Measurements from ENCODE around the gene UTP25.

Gene UTP25

DNA sequence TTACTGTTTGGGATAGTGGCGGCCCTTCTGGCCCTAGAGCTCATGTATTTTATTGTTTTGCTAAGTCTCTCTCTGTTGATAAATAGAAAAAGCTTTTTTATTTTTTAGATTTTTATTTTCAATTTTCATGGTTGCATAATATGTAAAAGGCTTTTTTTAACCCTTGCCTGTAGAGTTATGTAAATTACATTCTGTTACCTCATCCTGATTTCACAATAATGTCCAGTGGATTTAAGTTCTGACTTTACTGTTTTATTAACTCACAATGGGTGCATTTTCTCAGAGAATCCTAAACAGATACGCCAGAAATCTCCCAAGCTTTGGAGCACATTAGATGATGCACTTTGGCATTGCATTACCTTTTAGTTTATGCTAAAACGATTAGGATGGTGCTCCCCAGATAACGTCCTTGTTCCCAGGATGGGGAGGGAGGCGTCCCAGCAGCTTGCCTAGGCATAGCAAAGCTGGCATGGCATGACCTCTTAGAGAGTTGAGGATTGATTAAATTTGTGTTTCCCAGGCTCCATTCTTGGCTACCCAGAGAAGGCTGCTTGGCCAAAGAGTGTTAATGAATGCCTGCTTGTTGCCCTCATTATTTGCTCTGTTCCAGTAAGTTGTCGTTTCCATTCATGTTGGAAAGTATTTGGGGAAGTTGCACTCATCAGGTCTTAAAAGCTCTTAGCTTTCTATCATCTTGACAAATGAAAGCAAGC lies 17.1 kb downstream of the UTP25 start:
- DNase-seq: no peak

- DNase-seq: no peak
These were observed 17.6 kb downstream of the UTP25 start for GRCh38 chr1:209845408-209845725.

DNA sequence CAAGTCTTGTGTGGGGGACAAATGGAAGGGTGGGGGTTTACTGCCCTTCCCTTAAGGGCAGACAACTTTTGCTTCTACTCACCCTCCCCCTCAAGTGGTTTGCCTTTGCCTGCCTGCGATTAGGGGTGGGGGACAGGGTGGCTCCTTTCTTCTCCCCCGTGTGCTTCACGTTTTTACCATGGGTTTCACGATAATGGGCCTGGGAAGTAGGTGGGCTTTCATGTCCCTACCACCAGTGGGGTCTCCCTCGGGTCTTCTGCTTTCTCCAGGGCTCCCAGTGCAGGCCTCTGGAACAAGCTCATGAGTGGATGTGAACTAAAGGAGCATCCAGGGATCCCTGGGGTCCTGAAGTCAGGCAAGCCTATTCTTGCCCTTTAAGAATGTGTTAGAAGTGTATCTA lies 21.6 kb downstream of the UTP25 start:
- DNase-seq: no peak

DNA sequence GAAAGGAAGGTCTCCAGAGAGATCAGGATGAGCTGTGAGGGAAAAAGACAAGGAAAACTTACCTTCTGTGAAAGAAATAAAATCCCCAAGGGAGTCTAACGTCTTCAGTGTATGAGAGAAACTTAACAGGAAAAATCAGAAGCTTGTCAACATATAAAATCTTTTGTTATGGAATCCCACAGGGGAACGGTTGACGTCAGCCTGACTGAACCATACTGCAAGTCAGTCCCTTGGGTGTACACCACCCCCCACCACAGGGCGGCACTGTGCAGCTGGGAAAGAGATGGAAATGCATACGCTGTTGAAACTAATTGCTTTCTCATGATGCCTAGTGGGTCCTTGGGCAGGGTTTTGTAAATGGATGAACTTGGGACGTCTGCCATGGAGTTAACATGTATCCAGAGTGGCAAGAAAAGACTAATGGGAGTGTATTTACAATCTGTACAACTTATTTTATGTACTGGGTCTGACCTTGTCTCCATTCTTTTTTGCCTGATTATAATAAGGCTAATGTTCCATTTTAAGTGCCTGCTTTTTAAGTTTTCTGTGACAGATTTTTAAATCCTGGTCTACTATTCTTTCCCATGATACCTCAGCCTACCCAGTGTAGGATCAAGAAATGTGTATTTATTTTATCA lies 22.7 kb downstream of the UTP25 start:
- peak; percentile 89 for DNase-seq

DNA sequence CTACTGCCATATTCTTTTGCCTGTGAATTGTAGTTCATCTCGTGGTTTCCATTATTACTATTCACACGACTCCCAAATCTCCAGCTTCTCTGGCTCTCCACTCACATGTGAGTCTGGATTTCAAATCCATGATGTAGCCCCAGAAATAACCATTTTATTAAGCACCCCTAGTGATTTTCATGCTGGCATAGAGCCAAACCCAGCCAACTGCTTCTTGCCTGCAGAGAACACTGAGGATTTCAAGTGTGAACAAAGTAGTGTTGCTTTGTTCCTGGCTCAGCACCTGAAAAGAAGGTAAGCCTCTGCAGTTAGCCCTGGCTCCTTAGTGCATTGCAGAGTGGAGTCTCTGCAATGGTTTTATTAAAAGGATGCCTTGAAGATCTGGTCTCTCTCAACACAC lies 25.9 kb downstream of the UTP25 start:
- no peak for DNase-seq

GRCh38 chr1:209854196-209854595 lies 26.4 kb downstream of the UTP25 start:
- DNase-seq: peak; percentile 22

DNA sequence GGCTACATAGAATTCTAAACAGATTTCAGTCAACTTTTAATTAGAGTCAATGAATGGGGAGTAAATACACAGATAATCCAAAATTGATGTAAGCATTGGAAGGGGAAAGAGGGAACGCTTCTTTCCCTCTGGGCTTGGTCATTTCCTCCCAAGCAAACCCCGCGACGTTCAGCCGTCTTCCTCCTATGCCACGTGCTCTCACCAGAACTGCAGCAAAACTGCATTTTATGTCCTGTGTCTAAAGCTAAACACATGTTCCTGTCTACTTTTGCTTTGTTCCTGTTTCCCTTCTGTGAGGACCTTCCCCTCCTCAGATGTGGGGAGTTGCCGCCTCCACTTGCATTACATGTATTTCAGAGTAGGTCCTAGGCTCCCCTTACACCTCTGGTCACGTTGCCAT lies 27.2 kb downstream of the UTP25 start:
- no peak for DNase-seq

GRCh38 chr1:209855623-209856022 lies 27.9 kb downstream of the UTP25 start:
- no peak for DNase-seq

DNA sequence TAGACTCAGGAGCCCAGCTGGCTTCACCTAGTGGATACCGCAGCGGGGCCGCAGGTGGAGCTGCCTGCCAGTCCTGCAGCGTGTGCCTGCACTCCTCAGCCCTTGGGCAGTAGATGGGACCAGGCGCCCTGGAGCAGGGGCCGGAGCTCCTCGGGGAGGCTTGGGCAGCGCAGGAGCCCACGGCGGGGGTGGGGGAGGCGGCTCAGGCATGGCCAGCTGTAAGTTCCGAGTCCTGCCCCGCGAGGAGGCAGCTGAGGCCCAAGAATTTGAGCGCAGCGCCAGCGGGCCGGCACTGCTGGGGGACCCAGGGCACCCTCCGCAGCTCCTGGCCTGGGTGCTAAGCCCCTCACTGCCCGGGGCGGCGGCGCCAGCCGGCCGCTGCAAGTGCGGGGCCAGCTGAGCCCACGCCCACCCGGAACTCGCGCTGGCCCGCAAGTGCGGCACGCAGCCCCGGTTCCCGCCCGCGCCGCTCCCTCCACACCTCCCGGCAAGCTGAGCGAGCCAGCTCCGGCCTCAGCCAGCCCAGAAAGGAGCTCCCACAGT lies 30.9 kb downstream of the UTP25 start:
- no peak for DNase-seq

- DNase-seq: peak; percentile 81
These were observed 32.6 kb downstream of the UTP25 start for GRCh38 chr1:209860293-209860881.

GRCh38 chr1:209861242-209861641 lies 33.5 kb downstream of the UTP25 start:
- DNase-seq: no peak

DNA sequence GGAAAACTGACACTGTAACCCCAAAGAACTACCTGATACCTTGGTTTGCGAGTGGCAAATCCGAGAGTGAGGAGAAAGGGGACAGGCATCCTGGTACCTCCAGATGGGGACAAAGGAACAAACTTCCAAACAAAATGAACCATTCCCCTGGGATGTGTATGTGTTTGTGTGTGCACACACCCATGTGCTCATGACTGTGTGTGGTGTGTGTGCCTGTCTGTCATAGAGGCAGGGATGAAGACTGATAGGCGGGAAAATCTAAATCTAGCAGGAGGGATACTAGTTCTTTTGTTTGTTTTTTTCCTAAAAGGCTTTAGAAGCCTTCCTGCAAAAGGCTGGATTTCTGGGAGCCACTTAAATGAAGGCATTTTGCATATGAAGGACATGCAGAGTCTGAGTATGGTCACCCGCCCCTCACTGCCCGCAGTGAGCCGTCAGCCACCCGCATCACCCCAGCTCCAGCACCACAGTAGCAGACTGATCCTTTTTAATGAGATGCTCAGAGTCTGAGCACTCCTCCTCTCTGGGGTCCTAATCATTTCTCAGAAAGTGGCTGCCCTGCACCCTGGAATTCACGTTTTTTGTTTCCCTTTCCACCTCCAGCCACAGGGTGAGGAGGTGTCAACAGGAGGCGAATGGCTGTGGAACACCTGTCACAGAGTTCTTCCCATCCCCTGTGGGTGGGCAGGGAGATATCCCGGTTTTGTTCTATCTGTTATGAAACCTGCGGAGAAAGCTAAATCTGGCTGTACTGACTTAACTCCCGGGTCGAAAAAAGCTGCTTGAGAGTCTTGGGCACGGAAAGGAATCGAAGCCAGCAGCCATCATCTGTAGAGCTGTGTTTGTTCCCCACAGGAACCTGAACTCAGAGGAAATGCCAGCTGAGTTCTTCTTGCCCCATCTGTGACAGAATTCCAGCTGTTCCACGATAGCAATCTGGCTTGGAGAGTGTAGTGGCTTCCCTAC lies 34.9 kb downstream of the UTP25 start:
- DNase-seq: no peak

DNA sequence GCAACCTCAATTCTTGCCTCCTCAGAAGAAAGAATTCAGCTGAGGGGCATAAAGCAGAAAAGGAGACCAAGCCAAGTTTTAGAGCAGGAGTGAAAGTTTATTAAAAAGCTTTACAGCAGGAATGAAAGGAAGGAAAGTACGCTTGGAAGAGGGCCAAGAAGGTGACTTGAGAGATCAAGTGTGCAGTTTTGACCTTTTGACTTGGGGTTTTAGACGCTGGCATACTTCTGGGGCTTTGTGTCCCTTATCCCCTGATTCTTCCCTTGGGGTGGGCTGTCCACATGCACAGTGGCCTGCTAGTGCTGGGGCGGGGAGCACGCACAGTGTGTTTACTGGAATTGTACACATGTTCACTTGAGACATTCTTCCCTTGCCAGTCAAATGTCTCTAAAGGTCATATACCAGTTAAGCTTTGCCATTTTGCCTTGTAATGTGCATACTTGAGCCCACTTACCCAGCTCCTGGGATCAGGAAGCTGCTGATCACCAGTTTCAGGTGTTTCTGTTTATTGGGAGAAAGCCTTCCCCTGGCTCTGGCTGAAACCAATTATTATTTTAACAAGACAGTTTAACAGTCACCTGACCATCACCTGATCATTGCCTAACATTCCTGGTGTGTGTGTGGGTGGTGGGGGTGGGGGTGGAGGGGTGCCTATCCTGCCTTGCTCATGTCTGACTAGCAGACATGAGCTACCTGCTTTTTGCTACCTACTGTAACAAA lies 36.2 kb downstream of the UTP25 start:
- no peak for DNase-seq

DNA sequence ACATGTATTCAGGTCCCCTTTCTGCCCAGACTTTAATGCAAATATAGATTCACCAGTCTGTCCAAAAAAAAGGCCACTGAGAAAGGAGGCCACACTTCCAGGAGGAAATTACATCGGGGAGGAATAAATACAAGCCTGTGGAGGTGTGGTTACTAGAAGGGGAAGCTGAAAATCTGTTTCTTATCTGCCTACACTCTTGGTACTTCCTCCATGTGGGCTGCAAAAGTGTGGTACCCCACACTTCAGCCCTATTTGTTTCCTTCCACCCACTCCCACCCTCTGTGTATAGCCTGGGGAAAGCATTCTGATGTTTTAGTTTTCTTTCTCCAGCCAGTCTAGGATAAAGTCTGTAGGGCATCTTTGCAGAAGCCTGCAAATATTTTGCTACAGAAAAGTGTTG lies 38.4 kb downstream of the UTP25 start:
- DNase-seq: no peak

GRCh38 chr1:209869291-209870149 lies 41.7 kb downstream of the UTP25 start:
- DNase-seq: peak; percentile 34

DNA sequence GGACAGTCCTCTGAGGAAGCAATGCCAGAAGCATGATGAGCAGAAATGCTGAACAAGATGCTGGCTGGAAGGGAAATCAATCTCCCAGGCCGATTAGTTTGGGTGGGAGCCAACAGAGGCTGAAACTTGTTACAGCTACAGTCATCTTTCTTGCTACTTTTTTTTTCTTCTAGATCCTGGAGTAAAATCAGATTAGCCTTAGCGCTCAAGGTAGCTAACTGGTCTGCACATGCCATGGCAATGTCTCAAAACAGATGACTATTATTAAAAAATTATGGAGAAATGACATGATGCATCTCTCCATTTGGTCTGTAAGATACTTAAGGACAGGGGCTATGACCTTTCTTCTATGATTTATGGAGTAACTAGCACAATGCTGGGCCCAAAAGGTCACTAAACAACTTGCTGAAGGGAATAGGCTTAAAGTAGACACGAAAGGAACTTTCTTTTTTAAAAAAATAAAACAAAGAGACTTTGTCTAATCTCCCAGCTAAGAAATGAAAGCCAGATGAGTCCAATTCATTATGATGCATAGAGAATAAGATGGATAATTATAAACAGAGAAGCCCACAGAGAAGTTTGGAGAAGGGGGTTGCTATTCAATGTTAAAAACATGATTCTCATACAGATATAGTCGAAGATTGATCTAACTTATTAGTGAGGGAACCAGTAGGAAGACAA lies 42.5 kb downstream of the UTP25 start:
- peak; percentile 82 for DNase-seq

DNA sequence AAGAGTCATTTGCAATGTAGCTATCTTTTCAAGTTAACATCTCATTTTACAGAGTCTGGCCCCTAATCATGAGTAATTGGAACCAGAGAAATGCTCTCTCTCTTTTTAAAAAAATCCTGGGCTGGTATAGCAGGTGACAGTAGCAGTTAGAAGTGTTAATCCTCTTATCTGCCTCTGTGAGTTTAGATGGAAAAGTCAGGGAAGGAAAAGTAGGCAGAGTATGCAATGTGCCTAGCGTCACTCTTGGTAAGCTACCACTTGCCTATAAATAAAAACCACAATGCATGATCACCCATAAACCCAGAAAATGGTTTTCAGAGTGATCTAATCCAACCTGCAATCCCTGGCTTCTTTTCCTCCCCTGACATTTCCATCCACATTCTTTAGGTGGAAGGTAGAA lies 43.2 kb downstream of the UTP25 start:
- no peak for DNase-seq

DNA sequence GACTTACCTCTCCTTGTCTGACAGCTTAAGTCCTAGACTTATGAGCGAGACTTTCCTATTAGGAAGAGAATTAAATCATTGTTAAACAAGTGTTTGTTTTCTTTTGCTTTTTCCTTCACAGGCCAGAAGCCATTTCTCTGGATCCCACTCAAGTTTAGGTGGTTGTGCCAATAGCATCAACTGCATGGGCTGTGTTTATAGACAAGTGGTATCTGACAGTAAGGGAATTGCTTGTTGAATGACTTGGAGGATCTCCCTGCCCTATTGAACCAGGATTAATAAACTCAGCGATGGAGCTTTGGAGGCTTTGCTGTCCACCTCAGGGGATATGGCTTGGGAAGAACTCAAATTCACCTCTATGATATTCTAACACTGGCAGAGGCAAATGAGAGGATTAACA lies 43.7 kb downstream of the UTP25 start:
- no peak for DNase-seq

DNA sequence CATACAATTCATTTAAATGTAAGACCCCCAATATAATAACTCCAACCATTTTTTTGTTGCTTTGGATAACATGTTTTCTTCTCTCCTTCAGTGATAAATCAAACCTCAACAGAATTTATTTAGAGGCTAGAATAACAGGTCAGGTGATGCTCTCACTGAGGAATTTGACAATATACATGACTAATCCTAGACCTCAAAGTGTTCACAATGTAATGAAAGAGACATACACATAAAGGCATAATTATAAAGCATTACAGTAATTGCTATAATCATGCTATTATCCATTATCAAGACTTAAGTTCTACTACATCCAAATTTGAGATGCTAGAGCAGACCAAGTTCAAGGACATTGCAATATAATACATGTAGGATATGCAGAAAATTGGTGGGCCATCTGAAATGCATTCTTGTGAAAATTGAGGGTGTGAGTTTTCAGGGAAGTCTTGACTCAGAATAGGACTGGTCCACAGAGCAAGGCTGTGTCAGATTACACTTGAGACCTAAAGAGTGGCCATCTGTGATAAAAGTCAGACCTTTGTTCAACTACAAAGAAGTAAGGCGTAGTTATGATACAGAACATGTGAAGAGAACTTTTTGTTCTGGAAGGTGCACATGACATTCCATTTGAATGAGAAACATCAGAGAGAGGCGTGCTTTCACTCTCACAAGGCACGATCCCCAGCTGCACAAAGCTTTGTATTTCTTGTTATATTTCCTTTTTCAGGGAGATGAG lies 45.5 kb downstream of the UTP25 start:
- peak; percentile 35 for DNase-seq

GRCh38 chr1:209875515-209875914 lies 47.7 kb downstream of the UTP25 start:
- peak; percentile 59 for DNase-seq
